Naive B cell (primary cell): ENCODE measurements around the gene OR2T34. TPM values are rescaled to one million over a fixed set of nuclear protein-coding genes. Genes with fewer than 3 reads are reported as not detected.

Experiments used
- polyA plus RNA-seq, 6 donors: library from polyadenylated mRNA; unstranded; fragments of 300-500 nt; fragmentation: Illumina TruSeq; gene quantifications; one replicate each; pipeline ENCODE4 v1.2.3, GENCODE V29; 2021; ENCODE audit warnings: low read depth in 6 of 6

The OR2T34 gene
- polyA plus RNA-seq, 6 donors from 2014 or later = 0.49 TPM; not detected in 5

Other genes starting within 250 kb of the OR2T34 start
- gene OR14C36, start 226.0 kb downstream of the OR2T34 start, polyA plus RNA-seq = not detected
- not detected for gene OR2T4, start 213.1 kb downstream of the OR2T34 start, polyA plus RNA-seq
- gene OR2T6, start 199.0 kb downstream of the OR2T34 start, polyA plus RNA-seq = not detected
- not detected for gene OR2T1, start 171.7 kb downstream of the OR2T34 start, polyA plus RNA-seq
- gene OR2T2, start 129.1 kb downstream of the OR2T34 start, polyA plus RNA-seq = under 1 TPM in 3 of 6 donors, not detected in 3; 0.19 to 0.71 (median 0.53) TPM
- gene OR2T3, start 101.4 kb downstream of the OR2T34 start, polyA plus RNA-seq = under 1 TPM in 2 of 6 donors, not detected in 4; 0.32 to 0.59 TPM
- gene OR2T5, start 86.2 kb downstream of the OR2T34 start, polyA plus RNA-seq = not detected
- gene OR2G6, start 66.7 kb downstream of the OR2T34 start, polyA plus RNA-seq = under 1 TPM in 4 of 6 donors, not detected in 2; 0.19 to 0.80 (median 0.49) TPM
- gene OR2T29, start 12.0 kb downstream of the OR2T34 start, polyA plus RNA-seq = under 1 TPM in 3 of 6 donors, not detected in 3; 0.26 to 0.38 (median 0.33) TPM
- gene OR2T10, start 22.9 kb upstream of the OR2T34 start, polyA plus RNA-seq = under 1 TPM in 3 of 6 donors, not detected in 3; 0.08 to 0.96 (median 0.36) TPM
- gene OR2T11, start 60.3 kb upstream of the OR2T34 start, polyA plus RNA-seq = under 1 TPM in 1 of 6 donors, not detected in 5; 0.18 TPM
- gene OR2T35, start 70.5 kb upstream of the OR2T34 start, polyA plus RNA-seq = under 1 TPM in 2 of 6 donors, not detected in 4; 0.13 to 0.16 TPM
- not detected for gene OR2T27, start 80.8 kb upstream of the OR2T34 start, polyA plus RNA-seq
- not detected for gene OR14I1, start 128.0 kb upstream of the OR2T34 start, polyA plus RNA-seq
- gene LYPD8, start 181.0 kb upstream of the OR2T34 start, polyA plus RNA-seq = under 1 TPM in 1 of 6 donors, not detected in 5; 0.39 TPM